GM12878 (cell line): ENCODE measurements around the gene RAD51B. TPM values are rescaled to one million over a fixed set of nuclear protein-coding genes. Genes with fewer than 3 reads are reported as not detected.

ENCODE experiments used
- BRCA1 ChIP-seq: IDR thresholded peaks from 2 replicates; pipeline ENCODE4 v1.6.1; 2011; ENCODE audit warnings: low read depth, low read length, improper control_type of control experiment
- E2F4 ChIP-seq: IDR thresholded peaks from 2 replicates; pipeline ENCODE4 v1.6.1; 2012; ENCODE audit warnings: low read depth, low read length, improper control_type of control experiment
- FOXK2 ChIP-seq: fragments of 450-650 bp; IDR thresholded peaks from 2 replicates; pipeline ENCODE4 v1.6.1; 2017; ENCODE audit warnings: mild to moderate bottlenecking, moderate library complexity
- FOXM1 ChIP-seq: IDR thresholded peaks from 2 replicates; pipeline ENCODE4 v1.6.1; 2012; ENCODE audit warnings: low read depth, mild to moderate bottlenecking, inconsistent platforms, low read length, moderate library complexity
- HDGF ChIP-seq: fragments of 450-650 bp; IDR thresholded peaks from 2 replicates; pipeline ENCODE4 v1.6.1; 2016; ENCODE audit warnings: antibody characterized with exemption
- IRF4 ChIP-seq: IDR thresholded peaks from 2 replicates; pipeline ENCODE4 v1.6.1; 2011; ENCODE audit warnings: low read depth, low read length
- KLF5 ChIP-seq: fragments of 450-650 bp; IDR thresholded peaks from 2 replicates; pipeline ENCODE4 v1.6.1; 2014; ENCODE audit warnings: mild to moderate bottlenecking; ENCODE audit not compliant: partially characterized antibody
- MYC ChIP-seq: IDR thresholded peaks from 2 replicates; pipeline ENCODE4 v1.6.1; 2011; ENCODE audit warnings: mild to moderate bottlenecking, low read length, moderate library complexity, inconsistent platforms; ENCODE audit not compliant: insufficient read depth, insufficient replicate concordance, insufficient read length, severe bottlenecking
- NFYA ChIP-seq: IDR thresholded peaks from 2 replicates; pipeline ENCODE4 v1.6.1; 2011; ENCODE audit warnings: low read depth, mild to moderate bottlenecking, low read length, improper control_type of control experiment, borderline replicate concordance
- NR2C2 ChIP-seq: IDR thresholded peaks from 2 replicates; pipeline ENCODE4 v1.6.1; 2011; ENCODE audit warnings: borderline replicate concordance, low read depth; ENCODE audit not compliant: control insufficient read depth, insufficient read length
- PAX5 ChIP-seq: IDR thresholded peaks from 2 replicates; pipeline ENCODE4 v1.6.1; 2011; ENCODE audit warnings: low read depth, low read length, borderline replicate concordance
- RBBP5 ChIP-seq: fragments of 200-600 bp; sonication (generic); conservative IDR thresholded peaks from 2 replicates; pipeline ENCODE4 v1.6.1; 2016
- RUNX3 ChIP-seq: IDR thresholded peaks from 2 replicates; pipeline ENCODE4 v1.6.1; 2012; ENCODE audit warnings: low read length, inconsistent platforms
- SMAD1 ChIP-seq: fragments of 450-650 bp; IDR thresholded peaks from 2 replicates; pipeline ENCODE4 v1.6.1; 2018; ENCODE audit warnings: mild to moderate bottlenecking, low read depth; ENCODE audit not compliant: partially characterized antibody
- ZZZ3 ChIP-seq: IDR thresholded peaks from 2 replicates; pipeline ENCODE4 v1.6.1; 2011; ENCODE audit warnings: low read depth; ENCODE audit not compliant: control insufficient read depth, insufficient read length
- polyA plus RNA-seq, 11 experiments: library from polyadenylated mRNA; depleted of rRNA in 4 of 11; unstranded in 6 of 11; stranded (reverse) in 5 of 11; fragments of >200 nt; fragmentation: Nextera tagmentation in 4 of 11; fragmentation: Illumina TruSeq in 1 of 11; extraction: Ambion mirVana in 4 of 11; extraction: Trizol in 1 of 11; gene quantifications; 1 replicate in 1 of 11; 2 replicates in 10 of 11; pipeline versions ENCODE4 v1.2.1 to v1.2.3, GENCODE V29; 2011 to 2016; ENCODE audit warnings: inconsistent platforms in 2 of 11, missing spikeins in 2 of 11, low read depth in 1 of 11
- total RNA-seq, 4 experiments: library from RNA; depleted of rRNA in 3 of 4; stranded (reverse); fragments of >200 nt in 3 of 4; fragmentation: Illumina TruSeq in 1 of 4; extraction: Trizol in 1 of 4; gene quantifications; 2 replicates each; pipeline versions ENCODE4 v1.2.1 to v1.2.3, GENCODE V29; 2013 to 2021
- TF ChIP-seq, protein P1 (sequence below): fragments of 450-650 bp; IDR thresholded peaks from 2 replicates; pipeline ENCODE4 v1.6.1; 2017; ENCODE audit warnings: mild to moderate bottlenecking, low read depth, inconsistent platforms; ENCODE audit not compliant: poor library complexity, severe bottlenecking
- TF ChIP-seq, protein P2 (sequence below): fragments of 450-650 bp; IDR thresholded peaks from 2 replicates; pipeline ENCODE4 v1.6.1; 2016; ENCODE audit warnings: mild to moderate bottlenecking
- TF ChIP-seq, protein P3 (sequence below): fragments of 450-650 bp; IDR thresholded peaks from 2 replicates; pipeline ENCODE4 v1.6.1; 2016; ENCODE audit warnings: mild to moderate bottlenecking, moderate library complexity, borderline replicate concordance
- TF ChIP-seq, protein P4 (sequence below): fragments of 450-650 bp; IDR thresholded peaks from 2 replicates; pipeline ENCODE4 v1.6.1; 2014; ENCODE audit warnings: mild to moderate bottlenecking
- TF ChIP-seq, protein P5 (sequence below): IDR thresholded peaks from 2 replicates; pipeline ENCODE4 v1.6.1; 2012; ENCODE audit warnings: low read depth, low read length, improper control_type of control experiment

Gene RAD51B
- total and polyA plus RNA-seq, 10 of the 15 experiments (the other 5 are each of a cell fraction or from before 2014, with no cell fraction given) = 9.8 to 26.8 (median 21.3) TPM

GRCh38 chr14:68283378-68284123 lies 464.0 kb downstream of the RAD51B start (continued):
- TF ChIP-seq NFYA = no peak
- TF ChIP-seq KLF5 = no peak
- no peak for TF ChIP-seq NR2C2
- TF ChIP-seq PAX5 = peak; percentile 91
- no peak for TF ChIP-seq RUNX3
- TF ChIP-seq E2F4 = no peak
- TF ChIP-seq FOXM1 = no peak
- peak; percentile 81 for TF ChIP-seq MYC
- TF ChIP-seq SMAD1 = peak; percentile 5
- TF ChIP-seq, protein P1, sequence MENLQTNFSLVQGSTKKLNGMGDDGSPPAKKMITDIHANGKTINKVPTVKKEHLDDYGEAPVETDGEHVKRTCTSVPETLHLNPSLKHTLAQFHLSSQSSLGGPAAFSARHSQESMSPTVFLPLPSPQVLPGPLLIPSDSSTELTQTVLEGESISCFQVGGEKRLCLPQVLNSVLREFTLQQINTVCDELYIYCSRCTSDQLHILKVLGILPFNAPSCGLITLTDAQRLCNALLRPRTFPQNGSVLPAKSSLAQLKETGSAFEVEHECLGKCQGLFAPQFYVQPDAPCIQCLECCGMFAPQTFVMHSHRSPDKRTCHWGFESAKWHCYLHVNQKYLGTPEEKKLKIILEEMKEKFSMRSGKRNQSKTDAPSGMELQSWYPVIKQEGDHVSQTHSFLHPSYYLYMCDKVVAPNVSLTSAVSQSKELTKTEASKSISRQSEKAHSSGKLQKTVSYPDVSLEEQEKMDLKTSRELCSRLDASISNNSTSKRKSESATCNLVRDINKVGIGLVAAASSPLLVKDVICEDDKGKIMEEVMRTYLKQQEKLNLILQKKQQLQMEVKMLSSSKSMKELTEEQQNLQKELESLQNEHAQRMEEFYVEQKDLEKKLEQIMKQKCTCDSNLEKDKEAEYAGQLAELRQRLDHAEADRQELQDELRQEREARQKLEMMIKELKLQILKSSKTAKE = no peak
- TF ChIP-seq, protein P2, sequence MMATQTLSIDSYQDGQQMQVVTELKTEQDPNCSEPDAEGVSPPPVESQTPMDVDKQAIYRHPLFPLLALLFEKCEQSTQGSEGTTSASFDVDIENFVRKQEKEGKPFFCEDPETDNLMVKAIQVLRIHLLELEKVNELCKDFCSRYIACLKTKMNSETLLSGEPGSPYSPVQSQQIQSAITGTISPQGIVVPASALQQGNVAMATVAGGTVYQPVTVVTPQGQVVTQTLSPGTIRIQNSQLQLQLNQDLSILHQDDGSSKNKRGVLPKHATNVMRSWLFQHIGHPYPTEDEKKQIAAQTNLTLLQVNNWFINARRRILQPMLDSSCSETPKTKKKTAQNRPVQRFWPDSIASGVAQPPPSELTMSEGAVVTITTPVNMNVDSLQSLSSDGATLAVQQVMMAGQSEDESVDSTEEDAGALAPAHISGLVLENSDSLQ = peak; percentile 34; the same call in 1 of the 2 replicates
- TF ChIP-seq, protein P3, sequence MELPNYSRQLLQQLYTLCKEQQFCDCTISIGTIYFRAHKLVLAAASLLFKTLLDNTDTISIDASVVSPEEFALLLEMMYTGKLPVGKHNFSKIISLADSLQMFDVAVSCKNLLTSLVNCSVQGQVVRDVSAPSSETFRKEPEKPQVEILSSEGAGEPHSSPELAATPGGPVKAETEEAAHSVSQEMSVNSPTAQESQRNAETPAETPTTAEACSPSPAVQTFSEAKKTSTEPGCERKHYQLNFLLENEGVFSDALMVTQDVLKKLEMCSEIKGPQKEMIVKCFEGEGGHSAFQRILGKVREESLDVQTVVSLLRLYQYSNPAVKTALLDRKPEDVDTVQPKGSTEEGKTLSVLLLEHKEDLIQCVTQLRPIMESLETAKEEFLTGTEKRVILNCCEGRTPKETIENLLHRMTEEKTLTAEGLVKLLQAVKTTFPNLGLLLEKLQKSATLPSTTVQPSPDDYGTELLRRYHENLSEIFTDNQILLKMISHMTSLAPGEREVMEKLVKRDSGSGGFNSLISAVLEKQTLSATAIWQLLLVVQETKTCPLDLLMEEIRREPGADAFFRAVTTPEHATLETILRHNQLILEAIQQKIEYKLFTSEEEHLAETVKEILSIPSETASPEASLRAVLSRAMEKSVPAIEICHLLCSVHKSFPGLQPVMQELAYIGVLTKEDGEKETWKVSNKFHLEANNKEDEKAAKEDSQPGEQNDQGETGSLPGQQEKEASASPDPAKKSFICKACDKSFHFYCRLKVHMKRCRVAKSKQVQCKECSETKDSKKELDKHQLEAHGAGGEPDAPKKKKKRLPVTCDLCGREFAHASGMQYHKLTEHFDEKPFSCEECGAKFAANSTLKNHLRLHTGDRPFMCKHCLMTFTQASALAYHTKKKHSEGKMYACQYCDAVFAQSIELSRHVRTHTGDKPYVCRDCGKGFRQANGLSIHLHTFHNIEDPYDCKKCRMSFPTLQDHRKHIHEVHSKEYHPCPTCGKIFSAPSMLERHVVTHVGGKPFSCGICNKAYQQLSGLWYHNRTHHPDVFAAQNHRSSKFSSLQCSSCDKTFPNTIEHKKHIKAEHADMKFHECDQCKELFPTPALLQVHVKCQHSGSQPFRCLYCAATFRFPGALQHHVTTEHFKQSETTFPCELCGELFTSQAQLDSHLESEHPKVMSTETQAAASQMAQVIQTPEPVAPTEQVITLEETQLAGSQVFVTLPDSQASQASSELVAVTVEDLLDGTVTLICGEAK = 0 out of 2 replicates have a peak, but pooled peaks have one; percentile 16
- TF ChIP-seq ZZZ3 = no peak
- no peak for TF ChIP-seq BRCA1
- TF ChIP-seq RBBP5 = no peak
- TF ChIP-seq, protein P4, sequence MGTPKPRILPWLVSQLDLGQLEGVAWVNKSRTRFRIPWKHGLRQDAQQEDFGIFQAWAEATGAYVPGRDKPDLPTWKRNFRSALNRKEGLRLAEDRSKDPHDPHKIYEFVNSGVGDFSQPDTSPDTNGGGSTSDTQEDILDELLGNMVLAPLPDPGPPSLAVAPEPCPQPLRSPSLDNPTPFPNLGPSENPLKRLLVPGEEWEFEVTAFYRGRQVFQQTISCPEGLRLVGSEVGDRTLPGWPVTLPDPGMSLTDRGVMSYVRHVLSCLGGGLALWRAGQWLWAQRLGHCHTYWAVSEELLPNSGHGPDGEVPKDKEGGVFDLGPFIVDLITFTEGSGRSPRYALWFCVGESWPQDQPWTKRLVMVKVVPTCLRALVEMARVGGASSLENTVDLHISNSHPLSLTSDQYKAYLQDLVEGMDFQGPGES = no peak
- no peak for TF ChIP-seq FOXK2
- TF ChIP-seq IRF4 = peak; percentile 45; the same call in 1 of the 2 replicates
- TF ChIP-seq HDGF = no peak; the same call in none of the 2 replicates
- TF ChIP-seq, protein P5, sequence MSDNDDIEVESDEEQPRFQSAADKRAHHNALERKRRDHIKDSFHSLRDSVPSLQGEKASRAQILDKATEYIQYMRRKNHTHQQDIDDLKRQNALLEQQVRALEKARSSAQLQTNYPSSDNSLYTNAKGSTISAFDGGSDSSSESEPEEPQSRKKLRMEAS = peak; percentile 82
